H1 (cell line): ENCODE data around the gene SLC9B2. TPM values are rescaled to one million over a fixed set of nuclear protein-coding genes. Genes with fewer than 3 reads are reported as not detected.

ENCODE experiments used
- ASH2L ChIP-seq: fragments of 200-600, 300-600 bp; sonication (generic); IDR thresholded peaks from one replicate; pipeline ENCODE4 v1.7.1; 2017; ENCODE audit warnings: low read length
- BCL11A ChIP-seq, 2 experiments: IDR thresholded peaks; one replicate each; pipeline ENCODE4 v1.6.1; 2011; ENCODE audit warnings: low read depth in 2 of 2, low read length in 2 of 2, mild to moderate bottlenecking in 2 of 2
- BRCA1 ChIP-seq: IDR thresholded peaks from 2 replicates; pipeline ENCODE4 v1.6.1; 2012; ENCODE audit warnings: low read depth, low read length, improper control_type of control experiment
- CBX5 ChIP-seq: fragments of 300-800, 300-1000 bp; sonication (generic); IDR thresholded peaks from 2 replicates; pipeline ENCODE4 v1.7.1; 2016; ENCODE audit warnings: antibody characterized with exemption, low read length, low read depth
- HDAC6 ChIP-seq: IDR thresholded peaks from one replicate; pipeline ENCODE4 v1.7.1; 2012; ENCODE audit warnings: low read depth, mild to moderate bottlenecking, inconsistent platforms, low read length, moderate library complexity
- POLR2AphosphoS5 ChIP-seq: IDR thresholded peaks from 2 replicates; pipeline ENCODE4 v1.6.1; 2011; ENCODE audit warnings: low read depth, low read length
- RXRA ChIP-seq: IDR thresholded peaks from 2 replicates; pipeline ENCODE4 v1.6.1; 2011; ENCODE audit warnings: low read depth, mild to moderate bottlenecking, low read length, moderate library complexity; ENCODE audit not compliant: insufficient read depth
- SAP30 ChIP-seq: fragments of 300-600 bp; sonication (generic); IDR thresholded peaks from 2 replicates; pipeline ENCODE4 v1.7.1; 2012; ENCODE audit warnings: low read length, moderate library complexity, mild to moderate bottlenecking, inconsistent platforms; ENCODE audit not compliant: insufficient read depth, insufficient replicate concordance
- SUZ12 ChIP-seq: fragments of 200-600 bp; sonication (generic); IDR thresholded peaks from 2 replicates; pipeline ENCODE4 v1.6.1; 2012; ENCODE audit warnings: mild to moderate bottlenecking, inconsistent platforms, low read length, moderate library complexity, mixed read lengths
- TAF1 ChIP-seq: IDR thresholded peaks from 2 replicates; pipeline ENCODE4 v1.6.1; 2011; ENCODE audit warnings: mild to moderate bottlenecking, low read depth, low read length
- TBP ChIP-seq: IDR thresholded peaks from 2 replicates; pipeline ENCODE4 v1.6.1; 2011; ENCODE audit warnings: low read depth, low read length, improper control_type of control experiment
- polyA plus RNA-seq, 7 experiments: library from polyadenylated mRNA; depleted of rRNA in 3 of 7; stranded (reverse) in 5 of 7; unstranded in 2 of 7; fragments of >200 nt in 5 of 7; fragments of 200-250 nt in 2 of 7; gene quantifications; 1 replicate in 5 of 7; 2 replicates in 1 of 7; 4 replicates in 1 of 7; pipeline versions ENCODE4 v1.2.1 to v1.2.3, GENCODE V29; 2011 to 2013; ENCODE audit warnings: missing spikeins in 2 of 7, mixed read lengths in 2 of 7
- total RNA-seq: library from RNA; stranded (reverse); fragmentation: NEBNext Ultra II Directional; extraction: Animal tissue kit (Norgen Biotek cat#: 25700); gene quantifications from 2 replicates; pipeline ENCODE4 v1.2.1, GENCODE V29; 2021
- TF ChIP-seq, protein P1 (sequence below): fragments of 300-600 bp; sonication (generic); IDR thresholded peaks from 2 replicates; pipeline ENCODE4 v1.7.1; 2012; ENCODE audit warnings: low read length, moderate library complexity, mild to moderate bottlenecking, inconsistent platforms; ENCODE audit not compliant: insufficient replicate concordance
- TF ChIP-seq, protein P2 (sequence below): IDR thresholded peaks from 2 replicates; pipeline ENCODE4 v1.6.1; 2012; ENCODE audit warnings: inconsistent platforms

The SLC9B2 gene
- total and polyA plus RNA-seq, 2 of the 8 experiments (the other 6 are each of a cell fraction or from before 2014, with no cell fraction given) = 3.2 to 5.2 TPM

DNA sequence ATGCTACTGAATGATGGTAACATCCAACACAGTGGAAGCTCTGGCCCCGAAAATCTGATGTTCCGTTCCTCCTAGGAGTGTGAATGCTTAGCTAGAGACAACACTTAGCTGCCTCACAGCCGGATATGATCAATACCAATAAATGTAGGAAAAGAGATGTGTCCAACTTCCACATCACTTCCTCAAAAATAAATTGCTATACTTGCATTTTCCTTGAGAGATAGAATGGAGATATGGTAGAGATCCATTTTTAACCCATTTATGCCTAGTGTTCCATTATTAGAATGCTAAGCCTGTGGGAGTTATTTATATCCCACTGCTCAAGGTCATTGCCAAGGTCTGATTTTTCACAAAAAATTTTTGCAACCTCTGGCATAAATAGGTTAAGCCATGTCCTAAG is 51.6 kb downstream of the SLC9B2 start (continued):
- TF ChIP-seq, protein P1, sequence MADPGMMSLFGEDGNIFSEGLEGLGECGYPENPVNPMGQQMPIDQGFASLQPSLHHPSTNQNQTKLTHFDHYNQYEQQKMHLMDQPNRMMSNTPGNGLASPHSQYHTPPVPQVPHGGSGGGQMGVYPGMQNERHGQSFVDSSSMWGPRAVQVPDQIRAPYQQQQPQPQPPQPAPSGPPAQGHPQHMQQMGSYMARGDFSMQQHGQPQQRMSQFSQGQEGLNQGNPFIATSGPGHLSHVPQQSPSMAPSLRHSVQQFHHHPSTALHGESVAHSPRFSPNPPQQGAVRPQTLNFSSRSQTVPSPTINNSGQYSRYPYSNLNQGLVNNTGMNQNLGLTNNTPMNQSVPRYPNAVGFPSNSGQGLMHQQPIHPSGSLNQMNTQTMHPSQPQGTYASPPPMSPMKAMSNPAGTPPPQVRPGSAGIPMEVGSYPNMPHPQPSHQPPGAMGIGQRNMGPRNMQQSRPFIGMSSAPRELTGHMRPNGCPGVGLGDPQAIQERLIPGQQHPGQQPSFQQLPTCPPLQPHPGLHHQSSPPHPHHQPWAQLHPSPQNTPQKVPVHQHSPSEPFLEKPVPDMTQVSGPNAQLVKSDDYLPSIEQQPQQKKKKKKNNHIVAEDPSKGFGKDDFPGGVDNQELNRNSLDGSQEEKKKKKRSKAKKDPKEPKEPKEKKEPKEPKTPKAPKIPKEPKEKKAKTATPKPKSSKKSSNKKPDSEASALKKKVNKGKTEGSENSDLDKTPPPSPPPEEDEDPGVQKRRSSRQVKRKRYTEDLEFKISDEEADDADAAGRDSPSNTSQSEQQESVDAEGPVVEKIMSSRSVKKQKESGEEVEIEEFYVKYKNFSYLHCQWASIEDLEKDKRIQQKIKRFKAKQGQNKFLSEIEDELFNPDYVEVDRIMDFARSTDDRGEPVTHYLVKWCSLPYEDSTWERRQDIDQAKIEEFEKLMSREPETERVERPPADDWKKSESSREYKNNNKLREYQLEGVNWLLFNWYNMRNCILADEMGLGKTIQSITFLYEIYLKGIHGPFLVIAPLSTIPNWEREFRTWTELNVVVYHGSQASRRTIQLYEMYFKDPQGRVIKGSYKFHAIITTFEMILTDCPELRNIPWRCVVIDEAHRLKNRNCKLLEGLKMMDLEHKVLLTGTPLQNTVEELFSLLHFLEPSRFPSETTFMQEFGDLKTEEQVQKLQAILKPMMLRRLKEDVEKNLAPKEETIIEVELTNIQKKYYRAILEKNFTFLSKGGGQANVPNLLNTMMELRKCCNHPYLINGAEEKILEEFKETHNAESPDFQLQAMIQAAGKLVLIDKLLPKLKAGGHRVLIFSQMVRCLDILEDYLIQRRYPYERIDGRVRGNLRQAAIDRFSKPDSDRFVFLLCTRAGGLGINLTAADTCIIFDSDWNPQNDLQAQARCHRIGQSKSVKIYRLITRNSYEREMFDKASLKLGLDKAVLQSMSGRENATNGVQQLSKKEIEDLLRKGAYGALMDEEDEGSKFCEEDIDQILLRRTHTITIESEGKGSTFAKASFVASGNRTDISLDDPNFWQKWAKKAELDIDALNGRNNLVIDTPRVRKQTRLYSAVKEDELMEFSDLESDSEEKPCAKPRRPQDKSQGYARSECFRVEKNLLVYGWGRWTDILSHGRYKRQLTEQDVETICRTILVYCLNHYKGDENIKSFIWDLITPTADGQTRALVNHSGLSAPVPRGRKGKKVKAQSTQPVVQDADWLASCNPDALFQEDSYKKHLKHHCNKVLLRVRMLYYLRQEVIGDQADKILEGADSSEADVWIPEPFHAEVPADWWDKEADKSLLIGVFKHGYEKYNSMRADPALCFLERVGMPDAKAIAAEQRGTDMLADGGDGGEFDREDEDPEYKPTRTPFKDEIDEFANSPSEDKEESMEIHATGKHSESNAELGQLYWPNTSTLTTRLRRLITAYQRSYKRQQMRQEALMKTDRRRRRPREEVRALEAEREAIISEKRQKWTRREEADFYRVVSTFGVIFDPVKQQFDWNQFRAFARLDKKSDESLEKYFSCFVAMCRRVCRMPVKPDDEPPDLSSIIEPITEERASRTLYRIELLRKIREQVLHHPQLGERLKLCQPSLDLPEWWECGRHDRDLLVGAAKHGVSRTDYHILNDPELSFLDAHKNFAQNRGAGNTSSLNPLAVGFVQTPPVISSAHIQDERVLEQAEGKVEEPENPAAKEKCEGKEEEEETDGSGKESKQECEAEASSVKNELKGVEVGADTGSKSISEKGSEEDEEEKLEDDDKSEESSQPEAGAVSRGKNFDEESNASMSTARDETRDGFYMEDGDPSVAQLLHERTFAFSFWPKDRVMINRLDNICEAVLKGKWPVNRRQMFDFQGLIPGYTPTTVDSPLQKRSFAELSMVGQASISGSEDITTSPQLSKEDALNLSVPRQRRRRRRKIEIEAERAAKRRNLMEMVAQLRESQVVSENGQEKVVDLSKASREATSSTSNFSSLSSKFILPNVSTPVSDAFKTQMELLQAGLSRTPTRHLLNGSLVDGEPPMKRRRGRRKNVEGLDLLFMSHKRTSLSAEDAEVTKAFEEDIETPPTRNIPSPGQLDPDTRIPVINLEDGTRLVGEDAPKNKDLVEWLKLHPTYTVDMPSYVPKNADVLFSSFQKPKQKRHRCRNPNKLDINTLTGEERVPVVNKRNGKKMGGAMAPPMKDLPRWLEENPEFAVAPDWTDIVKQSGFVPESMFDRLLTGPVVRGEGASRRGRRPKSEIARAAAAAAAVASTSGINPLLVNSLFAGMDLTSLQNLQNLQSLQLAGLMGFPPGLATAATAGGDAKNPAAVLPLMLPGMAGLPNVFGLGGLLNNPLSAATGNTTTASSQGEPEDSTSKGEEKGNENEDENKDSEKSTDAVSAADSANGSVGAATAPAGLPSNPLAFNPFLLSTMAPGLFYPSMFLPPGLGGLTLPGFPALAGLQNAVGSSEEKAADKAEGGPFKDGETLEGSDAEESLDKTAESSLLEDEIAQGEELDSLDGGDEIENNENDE = no peak
- TF ChIP-seq SAP30 (no peak), TBP (no peak), BCL11A (IDR thresholded peaks at IDR 0.05; ENCODE audit: low read depth in 2 of 2, low read length in 2 of 2) (no peak), SUZ12 (no peak), CBX5 (no peak), ASH2L (no peak), RXRA (no peak), BRCA1 (no peak), HDAC6 (no peak), POLR2AphosphoS5 (no peak), TAF1 (no peak)
- TF ChIP-seq, protein P2, sequence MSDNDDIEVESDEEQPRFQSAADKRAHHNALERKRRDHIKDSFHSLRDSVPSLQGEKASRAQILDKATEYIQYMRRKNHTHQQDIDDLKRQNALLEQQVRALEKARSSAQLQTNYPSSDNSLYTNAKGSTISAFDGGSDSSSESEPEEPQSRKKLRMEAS = no peak
